Stimulated activated CD4-positive, alpha-beta T cell treated with anti-CD3 and anti-CD28 coated beads, Interleukin-1b, Interleukin-23, amount 100 ng/mL, for 1 hour (primary cell): Measurements from ENCODE around the gene ANKEF1.
"Not testable (repeated sequence)": the region's sequence is repeated elsewhere in the genome, so short reads cannot be mapped to it uniquely, and the experiment has no call there.

ENCODE experiments used
- DNase-seq, 2 donors: peaks; one replicate each; pipeline ENCODE4 v3.0.0-alpha.2; 2020; ENCODE audit warnings: low read depth in 2 of 2

The ANKEF1 gene

DNA sequence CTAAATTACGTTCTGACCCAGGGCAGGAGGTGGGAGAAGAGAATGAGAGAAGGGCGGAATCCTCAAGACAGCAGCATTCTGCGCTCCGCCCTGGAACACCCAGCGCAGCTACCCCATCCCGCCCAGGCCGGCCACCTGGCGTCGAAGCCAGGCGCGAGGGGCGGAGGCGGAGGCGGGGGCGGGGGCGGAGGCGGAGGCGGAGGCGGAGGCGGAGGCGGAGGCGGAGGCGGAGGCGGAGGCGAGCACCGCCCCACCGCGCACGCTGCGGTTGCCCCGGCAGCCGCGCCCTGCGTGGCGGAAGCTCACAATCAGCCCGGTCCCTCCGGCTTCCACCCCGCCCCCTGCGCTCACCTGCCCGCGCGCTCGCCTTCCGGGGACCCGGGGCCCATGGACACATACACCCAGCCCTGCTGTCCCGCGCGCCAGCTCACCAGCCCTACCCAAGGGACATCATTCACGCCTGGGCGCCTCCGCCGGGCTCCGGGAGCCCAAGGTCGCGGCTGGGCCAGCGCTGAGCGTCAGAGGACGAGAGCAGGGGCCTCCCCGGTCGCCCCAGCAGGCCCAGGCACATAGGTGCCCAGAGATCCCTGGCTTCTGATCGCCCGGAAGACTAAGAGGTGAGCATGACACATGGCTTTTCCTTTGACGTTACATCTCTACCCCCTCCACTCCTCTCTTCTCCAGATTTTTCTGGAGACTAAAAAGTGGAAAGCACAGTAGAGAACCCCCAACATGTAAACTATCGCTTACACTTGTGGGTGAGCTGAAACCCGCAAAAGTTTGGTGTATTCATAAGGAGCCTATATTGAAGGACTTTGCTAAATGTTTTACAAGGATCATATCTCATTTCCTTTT, at the start of gene ANKEF1:
Gene ANKEF1, plus strand, starts transcription at position 271 of the 855 bp plus-strand sequence. CDS start 3,315 bp downstream, outside the sequence.
- DNase-seq: peak; percentile 27 to 41

DNA sequence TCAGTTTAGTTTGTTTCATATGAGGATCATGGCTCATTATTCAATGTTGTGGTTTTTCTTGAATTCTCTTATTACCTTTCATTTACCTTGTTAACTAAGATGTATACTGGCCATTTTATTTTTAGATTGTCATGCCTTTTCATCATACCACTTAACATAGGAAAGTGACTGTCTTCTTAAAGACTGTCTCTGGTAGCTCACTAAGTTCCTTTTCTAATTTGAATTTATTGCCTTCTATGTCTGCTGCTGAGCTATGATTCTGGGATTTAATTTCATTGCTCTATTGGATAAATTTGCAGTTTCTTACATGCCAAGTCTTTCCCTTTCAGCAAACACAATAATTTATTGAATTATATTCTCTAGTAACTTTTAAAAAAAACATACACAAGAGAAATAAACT, 49.5 kb upstream of the ANKEF1 start:
- no peak for DNase-seq

DNA sequence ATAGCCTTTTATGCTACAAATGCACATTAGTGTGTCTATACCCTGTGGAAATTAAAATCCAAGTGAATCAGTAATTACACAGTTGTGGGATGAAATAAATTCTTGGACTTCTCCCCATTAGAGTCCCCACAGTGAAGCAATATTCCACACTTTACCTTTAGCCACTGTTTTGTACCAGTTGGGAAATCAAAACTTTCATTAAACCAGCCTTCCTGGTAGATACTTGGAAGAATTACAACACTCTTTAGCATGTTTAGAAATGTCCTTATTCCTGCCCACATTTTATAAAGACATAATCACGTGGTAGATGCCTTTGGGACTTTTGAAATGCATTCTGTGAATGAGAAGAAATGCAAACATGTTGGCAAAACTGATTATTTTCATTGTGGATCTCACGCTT, 49.0 kb upstream of the ANKEF1 start:
- DNase-seq: no peak

DNA sequence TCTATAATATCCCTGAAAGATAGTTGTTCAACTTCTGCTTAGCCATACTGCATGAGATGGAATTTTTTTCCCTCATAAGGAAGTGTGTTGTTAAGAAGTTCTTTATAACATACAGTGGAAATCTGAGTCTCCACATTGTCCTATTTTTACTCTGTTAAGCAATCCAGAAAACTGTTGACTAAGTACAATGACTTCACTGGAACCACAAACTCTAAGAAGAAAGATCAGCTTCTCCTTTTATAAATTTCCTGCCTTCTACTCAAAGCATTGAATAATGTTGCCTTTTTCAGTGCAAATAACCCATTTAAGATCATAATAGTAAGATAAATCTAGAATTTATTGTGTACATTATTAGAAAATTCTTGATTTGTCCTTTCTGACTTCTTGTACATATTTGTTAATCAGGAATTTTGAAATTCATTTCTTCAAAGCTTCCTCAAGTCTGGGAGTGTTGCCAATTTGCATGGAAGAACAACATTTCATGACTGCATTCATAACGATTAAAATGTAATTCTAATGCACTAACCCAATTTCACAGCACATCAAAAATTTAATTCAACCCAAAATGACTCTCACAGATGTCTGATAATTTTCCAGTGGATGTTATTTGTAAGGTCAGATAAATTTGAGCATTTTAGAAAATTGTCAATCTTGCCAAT, 45.6 kb upstream of the ANKEF1 start:
- DNase-seq: no peak

DNA sequence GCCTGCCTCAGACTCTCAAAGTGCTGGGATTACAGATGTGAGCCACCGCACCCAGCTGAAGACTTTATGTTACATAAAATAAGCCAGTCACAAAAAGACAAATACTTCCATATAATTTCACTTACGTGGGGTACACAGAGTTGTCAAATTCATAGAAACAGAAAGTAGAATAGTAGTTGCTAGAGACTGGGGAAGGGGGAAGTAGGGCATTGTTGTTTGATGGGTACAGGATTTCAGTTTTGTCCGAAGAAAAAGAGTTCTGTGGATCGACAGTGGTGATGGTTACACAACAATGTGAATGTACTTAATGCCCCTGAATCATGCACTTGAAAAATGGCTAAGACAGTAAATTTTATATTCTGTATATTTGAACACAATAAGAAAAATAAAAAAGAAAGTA, 41.6 kb upstream of the ANKEF1 start:
- DNase-seq: no peak

DNA sequence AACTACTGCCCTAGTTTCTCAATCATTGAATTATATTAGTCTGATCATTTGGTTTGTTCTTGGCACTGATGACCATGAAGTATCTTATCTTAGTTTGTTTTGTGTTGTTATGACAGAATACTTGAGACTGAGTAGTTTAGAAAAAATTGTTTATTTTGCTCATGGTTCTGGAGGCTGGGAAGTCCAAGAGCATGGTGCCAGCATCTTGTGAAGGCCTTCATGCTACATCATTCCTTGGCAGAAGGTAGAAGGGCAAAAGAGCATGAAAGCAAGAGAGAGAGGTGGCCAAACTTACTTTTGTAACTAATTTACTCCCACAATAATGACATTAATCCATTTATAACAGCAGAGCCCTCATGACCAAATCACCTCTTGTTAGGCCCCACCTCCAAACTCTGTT, 40.1 kb upstream of the ANKEF1 start:
- DNase-seq: no peak

DNA sequence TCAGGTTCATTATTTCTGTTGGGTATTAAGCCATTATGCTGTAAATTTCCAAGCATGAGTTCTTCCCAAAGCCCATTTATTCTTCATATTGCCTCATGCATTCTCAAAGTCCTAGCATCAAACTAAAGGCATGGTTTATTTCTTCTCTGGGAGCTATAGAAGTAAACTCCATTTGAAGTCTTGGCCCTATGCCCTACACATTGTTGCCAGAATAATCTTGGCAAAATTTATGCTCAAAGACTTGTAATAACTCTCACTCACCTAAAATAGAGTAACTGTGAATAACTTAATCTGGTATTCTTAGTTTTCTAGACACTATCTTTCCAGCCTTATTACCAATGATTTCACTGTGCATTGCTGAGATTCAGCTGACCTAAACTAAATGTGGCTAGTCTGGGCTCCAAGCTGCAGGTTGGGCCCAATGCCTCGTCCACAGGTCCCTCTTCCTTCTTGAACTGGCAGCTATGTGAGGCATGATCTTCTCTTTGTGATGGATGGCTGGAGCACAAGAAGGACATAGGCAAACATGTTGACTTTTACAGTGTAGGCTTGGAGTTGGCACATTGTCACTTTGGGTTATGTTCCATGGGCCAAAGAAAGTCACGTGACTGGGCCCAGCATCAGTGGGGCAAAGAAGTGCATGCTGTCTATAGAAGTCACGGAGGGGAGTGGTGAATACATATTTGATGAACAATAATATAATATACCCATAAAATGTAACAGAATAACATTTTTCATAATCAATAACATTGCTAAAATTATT, 39.1 kb upstream of the ANKEF1 start:
- DNase-seq: no peak

DNA sequence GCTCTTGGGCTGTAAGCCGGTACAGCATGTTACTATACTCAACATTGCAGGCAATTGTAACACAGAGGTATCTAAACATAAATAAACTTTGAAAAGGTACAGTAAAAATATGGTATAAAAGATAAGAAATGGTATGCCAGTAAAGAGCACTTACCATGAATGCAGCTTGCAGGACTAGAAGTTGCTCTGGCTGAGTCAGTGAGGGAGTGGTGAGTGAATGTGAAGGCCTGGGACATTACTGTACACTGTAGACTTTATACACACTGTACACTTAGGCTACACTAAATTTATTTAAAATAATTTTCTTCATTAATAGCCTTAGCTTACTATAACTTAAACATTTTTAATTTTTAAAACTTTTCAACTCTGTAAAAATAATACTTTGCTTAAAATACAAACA, 37.8 kb upstream of the ANKEF1 start:
- no peak for DNase-seq

DNA sequence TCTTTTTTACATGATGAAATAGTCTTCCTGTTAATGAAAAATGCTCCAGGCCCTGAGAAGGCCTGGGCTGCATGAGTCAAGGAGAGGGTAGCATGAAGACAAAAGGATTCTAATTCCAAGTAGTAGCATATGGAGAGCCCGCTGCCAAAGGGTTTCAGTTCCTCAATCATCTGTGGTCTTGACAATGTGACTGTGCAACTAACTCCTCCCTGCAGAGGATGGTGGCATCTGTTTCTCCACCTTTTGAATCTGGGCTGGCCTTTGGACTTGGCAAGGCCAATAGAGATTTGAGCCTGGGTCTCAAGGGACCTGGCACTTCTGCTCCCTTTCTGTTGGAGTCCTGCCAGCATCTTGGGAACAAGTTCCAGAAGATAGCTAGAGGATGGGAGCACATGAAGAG, 35.1 kb upstream of the ANKEF1 start:
- DNase-seq: no peak

DNA sequence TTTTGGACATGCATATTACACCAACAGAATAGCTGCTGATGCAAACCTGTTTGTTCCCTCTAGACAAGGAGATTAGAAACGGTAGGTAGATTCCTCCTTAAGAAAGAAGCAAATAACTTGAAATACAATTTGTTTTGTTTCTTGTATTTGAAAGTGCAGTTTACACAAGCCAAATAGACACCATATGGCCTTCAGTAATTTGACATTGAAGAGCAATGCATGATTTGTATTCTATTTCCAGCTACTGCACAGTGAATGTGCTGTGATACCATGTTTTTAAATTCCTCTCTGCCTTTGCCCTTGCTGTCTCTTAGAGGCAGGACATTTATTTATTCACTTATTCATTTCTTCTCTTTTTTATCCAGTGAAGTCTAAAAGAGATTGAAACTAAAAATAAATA, 31.9 kb upstream of the ANKEF1 start:
- no peak for DNase-seq

DNA sequence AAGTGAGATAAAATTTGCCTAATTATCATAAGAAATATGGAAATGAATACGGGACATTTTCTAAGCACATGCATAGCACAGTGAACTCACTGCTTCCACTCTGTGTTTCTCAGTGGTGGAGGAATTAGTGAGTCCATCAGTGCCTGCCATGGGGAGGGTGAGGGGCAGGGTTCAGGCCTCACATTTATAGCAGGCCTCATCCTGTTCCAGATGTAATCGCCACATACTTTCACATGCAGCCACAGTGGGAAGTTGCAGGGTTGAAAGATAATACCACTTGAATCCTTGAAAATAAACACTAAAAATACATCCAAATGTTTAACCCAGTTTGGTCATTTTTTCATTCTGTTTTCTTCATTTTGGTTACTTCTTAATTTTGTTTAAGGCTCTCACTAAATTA, 29.9 kb upstream of the ANKEF1 start:
- no peak for DNase-seq

DNA sequence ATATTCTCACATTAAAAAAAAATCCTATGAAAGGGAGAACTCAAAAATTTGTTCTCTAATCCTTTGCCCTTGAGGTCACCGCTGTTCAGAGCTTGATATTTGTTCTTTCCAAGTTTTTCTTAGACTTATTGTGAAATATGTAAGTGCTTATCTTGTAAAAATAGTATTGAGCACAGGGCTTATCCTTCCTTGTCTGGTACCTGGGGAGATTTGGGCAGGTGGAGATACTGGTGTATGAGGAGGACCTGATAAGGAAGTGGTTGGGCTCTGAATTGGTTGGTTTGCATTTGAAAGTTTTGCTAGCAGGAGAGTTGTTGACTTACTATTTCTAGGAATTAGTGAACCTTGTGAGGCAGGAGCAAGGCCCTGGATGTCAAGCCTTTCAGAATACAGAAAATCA, 28.9 kb upstream of the ANKEF1 start:
- DNase-seq: no peak

DNA sequence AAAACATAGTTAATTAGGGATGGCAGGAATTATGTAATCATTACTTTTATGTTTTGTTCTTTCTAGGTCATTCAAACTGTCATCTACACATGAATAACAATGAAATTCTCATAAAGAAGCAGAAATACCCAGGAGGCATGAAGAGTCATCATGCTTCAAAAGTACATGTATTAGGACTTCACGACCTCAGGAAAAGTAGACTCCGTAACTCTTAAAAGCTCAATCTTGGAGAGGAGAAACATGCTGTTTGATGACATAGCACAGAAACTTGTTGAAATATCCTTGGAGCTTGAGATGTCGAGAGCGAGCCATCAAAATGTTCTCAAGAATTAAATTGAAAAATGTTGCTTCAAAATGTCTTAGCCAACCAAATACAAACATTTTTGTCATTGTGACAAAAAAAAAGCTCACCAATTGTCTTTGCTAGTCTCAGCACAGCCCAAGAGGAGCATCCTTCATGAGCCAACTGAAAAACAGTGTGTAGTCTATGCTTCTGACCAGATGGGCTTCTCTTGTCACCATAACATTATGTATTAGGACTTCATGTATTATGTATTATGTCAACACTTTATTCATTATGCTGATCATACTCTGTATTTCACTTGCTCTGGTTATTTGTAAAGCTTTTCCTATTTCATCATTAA, 28.2 kb upstream of the ANKEF1 start:
- no peak for DNase-seq

DNA sequence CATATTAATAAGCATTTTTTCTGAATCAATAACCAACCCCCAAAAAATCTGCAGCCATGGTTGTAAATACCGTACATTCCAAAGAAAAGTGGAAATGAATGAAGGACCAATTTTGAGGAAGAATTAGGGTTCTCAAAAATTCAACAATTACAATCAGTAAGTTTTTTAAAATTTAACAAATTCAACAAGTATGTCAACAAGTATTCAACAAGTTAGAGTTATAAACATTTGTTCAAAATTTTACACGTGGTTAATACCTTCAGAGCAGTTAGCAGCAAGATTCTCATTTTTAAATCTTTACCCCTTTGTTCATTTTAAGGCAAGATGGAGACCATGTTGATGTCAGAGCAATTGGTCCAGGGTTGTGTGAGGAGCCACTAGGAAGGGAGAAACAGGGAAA, 27.6 kb upstream of the ANKEF1 start:
- no peak for DNase-seq

DNA sequence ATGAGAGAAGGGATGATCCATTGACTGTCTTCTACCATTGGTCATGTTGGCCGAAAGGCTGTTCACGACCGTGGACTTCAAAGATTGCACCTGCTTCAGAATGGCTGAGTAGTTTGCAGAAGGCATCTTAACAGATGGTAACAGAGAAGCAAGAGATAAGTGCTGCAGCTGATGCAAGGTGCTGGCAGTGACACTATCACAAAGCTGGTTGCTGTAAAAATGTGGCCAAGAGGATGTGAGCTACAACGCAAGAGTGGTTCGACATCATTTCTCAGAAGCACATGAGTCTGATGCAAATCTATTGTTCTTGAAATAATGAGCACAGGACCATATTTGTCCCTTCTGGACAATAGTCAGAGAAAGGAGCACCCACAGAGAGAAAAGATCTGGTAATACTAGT, 27.0 kb upstream of the ANKEF1 start:
- DNase-seq: no peak

DNA sequence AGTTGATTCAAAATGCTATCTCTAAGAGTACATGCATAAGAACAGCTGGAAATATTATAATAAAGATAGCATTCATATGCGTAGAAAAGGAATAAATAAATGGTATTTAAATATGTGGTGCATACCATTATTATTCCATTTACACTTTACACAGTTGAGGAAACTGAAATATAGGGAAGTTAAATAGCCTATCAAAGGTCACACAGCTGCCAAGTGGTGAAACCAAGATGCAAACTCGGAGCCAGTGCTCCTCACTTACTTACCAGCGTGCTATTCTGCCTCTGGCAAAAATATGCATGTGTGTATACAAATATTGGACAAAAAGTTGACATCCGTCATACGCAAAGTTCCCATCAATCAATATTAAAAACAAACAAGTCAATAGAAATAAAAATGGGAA, 22.3 kb upstream of the ANKEF1 start:
- DNase-seq: no peak

DNA sequence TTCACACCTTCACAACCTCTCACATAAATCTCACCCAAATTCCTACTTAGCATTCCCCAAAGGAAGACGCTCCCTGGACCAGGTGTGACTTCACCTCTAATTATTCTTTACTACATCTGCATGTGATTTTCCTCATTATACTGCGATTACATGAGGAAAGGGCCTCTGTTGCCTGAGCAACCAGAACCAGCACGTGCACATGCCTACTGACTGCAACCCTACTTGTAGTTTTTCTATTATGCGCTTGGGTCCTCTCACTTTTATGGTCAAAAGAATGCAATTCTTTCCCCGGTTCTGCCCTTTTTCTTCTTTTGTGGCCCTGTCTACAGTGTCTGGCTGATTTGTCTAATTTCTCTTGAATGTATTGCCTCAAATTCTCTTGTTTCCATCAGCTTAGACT, 20.4 kb upstream of the ANKEF1 start:
- DNase-seq: no peak

DNA sequence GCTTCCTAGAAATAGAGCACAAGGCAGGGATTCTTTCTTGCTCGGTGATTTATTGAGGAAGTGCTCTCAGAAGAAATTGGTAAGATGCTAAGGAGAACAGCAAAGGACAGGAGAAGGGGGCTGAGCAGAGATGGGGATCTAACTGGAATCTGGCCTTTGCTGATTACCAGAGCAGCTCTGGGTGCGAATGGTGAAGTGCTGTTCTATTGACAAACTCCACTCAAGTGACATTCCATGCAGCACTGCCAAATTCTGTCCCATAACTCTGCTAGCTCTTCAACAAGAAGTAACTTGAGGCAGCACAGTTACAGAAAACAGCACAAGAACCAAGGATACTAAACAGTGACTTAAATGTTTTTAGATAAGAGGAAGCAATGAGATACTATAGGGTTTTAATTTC, 13.8 kb upstream of the ANKEF1 start:
- DNase-seq: no peak

DNA sequence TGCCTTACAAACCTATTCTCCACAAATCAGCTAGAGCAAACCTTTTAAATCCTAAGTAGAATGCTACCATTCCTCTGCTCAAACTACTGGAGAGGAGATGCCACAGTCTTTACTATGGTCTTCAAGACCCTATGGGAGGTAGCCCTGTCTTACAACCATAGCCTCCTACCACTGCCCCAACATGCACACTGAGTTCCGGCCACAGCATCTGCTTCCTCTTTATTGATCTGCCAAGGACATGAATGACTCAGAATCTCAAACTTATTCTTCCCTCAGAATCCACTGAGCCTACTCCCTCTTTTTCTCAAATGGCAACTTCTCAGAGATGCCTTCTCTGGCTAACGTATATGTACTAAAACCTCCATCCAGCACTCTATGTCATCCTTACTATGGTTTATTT, 12.2 kb upstream of the ANKEF1 start:
- no peak for DNase-seq

DNA sequence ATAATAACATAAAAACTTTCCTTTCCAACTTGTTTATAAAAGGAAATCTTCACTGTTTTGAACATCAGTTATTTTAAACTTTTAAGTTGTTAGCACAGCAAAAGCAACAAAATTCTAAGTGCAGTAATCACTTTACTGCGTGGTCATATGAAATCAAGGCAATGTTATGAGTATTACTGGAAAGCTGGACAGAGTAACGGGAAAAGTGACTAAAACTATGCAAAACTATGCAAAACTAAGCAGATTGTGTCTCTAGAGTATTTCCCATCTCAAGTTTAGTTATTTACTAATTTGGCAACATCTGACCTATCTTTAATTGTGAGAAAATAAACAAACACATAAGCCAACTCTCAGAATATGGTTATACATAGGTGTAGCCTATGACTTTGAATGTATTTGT, 10.9 kb upstream of the ANKEF1 start:
- DNase-seq: no peak

DNA sequence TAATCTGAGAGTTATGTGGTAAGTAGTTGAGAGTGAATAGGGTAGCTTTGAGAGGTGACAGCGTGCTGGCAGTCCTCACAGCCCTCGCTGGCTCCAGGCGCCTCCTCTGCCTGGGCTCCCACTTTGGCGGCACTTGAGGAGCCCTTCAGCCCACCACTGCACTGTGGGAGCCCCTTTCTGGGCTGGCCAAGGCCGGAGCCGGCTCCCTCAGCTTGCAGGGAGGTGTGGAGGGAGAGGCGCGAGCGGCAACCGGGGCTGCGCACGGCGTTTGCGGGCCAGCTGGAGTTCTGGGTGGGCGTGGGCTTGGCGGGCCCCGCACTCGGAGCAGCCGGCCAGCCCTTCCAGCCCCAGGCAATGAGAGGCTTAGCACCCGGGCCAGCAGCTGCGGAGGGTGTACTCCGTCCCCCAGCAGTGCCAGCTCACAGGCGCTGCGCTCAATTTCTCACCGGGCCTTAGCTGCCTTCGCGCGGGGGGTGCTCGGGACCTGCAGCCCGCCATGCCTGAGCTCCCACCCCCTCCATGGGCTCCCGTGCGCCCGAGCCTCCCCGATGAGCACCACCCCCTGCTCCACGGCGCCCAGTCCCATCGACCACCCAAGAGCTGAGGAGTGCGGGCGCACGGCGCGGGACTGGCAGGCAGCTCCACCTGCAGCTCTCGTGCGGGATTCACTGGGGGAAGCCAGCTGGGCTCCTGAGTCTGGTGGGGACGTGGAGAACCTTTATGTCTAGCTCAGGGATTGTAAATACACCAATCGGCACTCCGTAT, 3.2 kb upstream of the ANKEF1 start:
- not testable (repeated sequence) for DNase-seq
